ENCODE data around the gene KIF16B.

GRCh38 chr20:16404640-16405039 is 168.6 kb downstream of the KIF16B start:
- TF ChIP-seq GATA2 (IDR thresholded peaks at IDR 0.05; ENCODE audit: low read depth, low read length) (no peak), GATA3 (IDR thresholded peaks at IDR 0.05; ENCODE audit: low read depth, low read length) (no peak)
